ENCODE results near the gene MPZL1.

- TF ChIP-seq CHD4 (IDR thresholded peaks at IDR 0.05; ENCODE audit: borderline replicate concordance) = no peak
- TF ChIP-seq FOSL2 (IDR thresholded peaks at IDR 0.05) = no peak
- TF ChIP-seq FOSL2 (CRISPR knock-in tag; IDR thresholded peaks at IDR 0.05) = no peak
- no peak for TF ChIP-seq REST (IDR thresholded peaks at IDR 0.05)
- TF ChIP-seq USF2 (IDR thresholded peaks at IDR 0.05) = no peak
- no peak for TF ChIP-seq JUN (IDR thresholded peaks at IDR 0.05)
- no peak for TF ChIP-seq TP53 (CRISPR knock-in tag; IDR thresholded peaks at IDR 0.05)
- TF ChIP-seq POLR2A (IDR thresholded peaks at IDR 0.05; ENCODE audit: low read length) = no peak
- no peak for TF ChIP-seq SMC3 (IDR thresholded peaks at IDR 0.05)
- no peak for TF ChIP-seq CTCF (IDR thresholded peaks at IDR 0.05)
- no peak for TF ChIP-seq NFE2L2 (conservative IDR thresholded peaks at IDR 0.05; ENCODE audit: low read length)
- no peak for TF ChIP-seq MAFK (IDR thresholded peaks at IDR 0.05; ENCODE audit: partially characterized antibody)
- TF ChIP-seq ELK1 (IDR thresholded peaks at IDR 0.05; ENCODE audit: low read depth, low read length) = no peak
Observed at GRCh38 chr1:167784876-167785550, 63.2 kb downstream of the MPZL1 start.

Measured in A549 (cell line).